Transverse colon (tissue), 4 donors: ENCODE measurements around the gene EPN2. TPM values are rescaled to one million over a fixed set of nuclear protein-coding genes. Genes with fewer than 3 reads are reported as not detected.
A peak's percentile ranks its signal among the peaks of the same experiment; 100 is the strongest.
"Not testable (repeated sequence)": the region's sequence is repeated elsewhere in the genome, so short reads cannot be mapped to it uniquely, and the experiment has no call there.

Source experiments
- DNase-seq: peaks from one replicate; pipeline ENCODE4 v3.0.0-alpha.2; 2019
- H3K27ac ChIP-seq, 4 donors: fragments of 200-600 bp; sonication (generic); 2 replicates each; pipeline ENCODE4 v1.5.1; 2016 to 2018; ENCODE audit warnings: inconsistent platforms in 4 of 4
- H3K27me3 ChIP-seq: fragments of 200-600 bp; sonication (generic); 2 replicates; pipeline ENCODE4 v1.5.1; 2017; ENCODE audit warnings: inconsistent platforms
- H3K36me3 ChIP-seq, 4 donors: fragments of 200-600 bp; sonication (generic); 2 replicates each; pipeline ENCODE4 v1.5.1; 2017 to 2019; ENCODE audit warnings: inconsistent platforms in 4 of 4
- H3K4me1 ChIP-seq, 4 donors: fragments of 200-600 bp; sonication (generic); 2 replicates each; pipeline ENCODE4 v1.5.1; 2017 to 2020; ENCODE audit warnings: inconsistent platforms in 4 of 4
- H3K4me3 ChIP-seq, 4 donors: fragments of 200-600 bp; sonication (generic); 1 replicate in 1 of 4; 2 replicates in 3 of 4; pipeline versions ENCODE4 v1.5.1 to v1.6.1; 2017 to 2019; ENCODE audit warnings: inconsistent platforms in 4 of 4
- H3K9me3 ChIP-seq, 2 donors: fragments of 200-600 bp; sonication (generic); 2 replicates each; pipeline ENCODE4 v1.5.1; 2017 to 2019; ENCODE audit warnings: inconsistent platforms in 2 of 2
- POLR2A ChIP-seq: fragments of 450-650 bp; IDR thresholded peaks from one replicate; pipeline ENCODE4 v1.6.1; 2016; ENCODE audit warnings: antibody characterized with exemption, mild to moderate bottlenecking, moderate library complexity
- POLR2AphosphoS5 ChIP-seq, 3 donors: sonication (generic); formaldehyde crosslinking; IDR thresholded peaks; one replicate each; pipeline ENCODE4 v1.6.1; 2016; ENCODE audit warnings: antibody characterized with exemption in 3 of 3
- WGBS, 2 donors: methylation state at CpG; one replicate each; pipeline ENCODE4 v1.1.5; 2018; ENCODE audit warnings: low coverage in 1 of 2; 5-methylcytosine and 5-hydroxymethylcytosine counted together
- in situ Hi-C, 4 donors: fragments of 200-750 bp; cut with MboI; loops; one replicate each; pipeline versions ENCODE4 v1.15.0 to v1.15.1; 2017; ENCODE audit warnings: low sequenced_read_pairs in 3 of 4, low pct_ligation_motif_present in 1 of 4, low pct_unique_long_range_greater_than_20kb in 1 of 4
- intact Hi-C: fragments of 100-400 bp; cut with DNase I; formaldehyde crosslinking; loops from one replicate; pipeline ENCODE4 v1.15.1; 2023; ENCODE audit warnings: low total_unique reads
- total RNA-seq, 4 donors: library from RNA; depleted of rRNA; stranded (reverse); fragments of >200 nt; gene quantifications; one replicate each; pipeline ENCODE4 v1.1.0, GENCODE V29; 2016

Gene EPN2
- total RNA-seq = 10 to 100 TPM; 30.4 to 98.7 (median 65.5) TPM

- peak within 1 kb of the TSS; percentile 67 to 99 (median 88) for H3K4me3 ChIP-seq
- peak within 1 kb of the TSS; percentile 88 to 96 (median 92) for H3K27ac ChIP-seq
- peak; percentile 74 for DNase-seq
- in situ Hi-C loops, H3K9me3 ChIP-seq, intact Hi-C loops, H3K36me3 ChIP-seq, H3K27me3 ChIP-seq: not testable (repeated sequence)
- peaks cover 0 to 19% (median 8%) of the 10 kb centered on the region in 4 donors for H3K4me1 ChIP-seq
- no CpG with 5 or more reads among the region's 31 CpGs for WGBS, 2 donors
These were observed at the start of gene EPN2 for GRCh38 chr17:19237139-19237388. EPN2 (plus strand) TSS chr17:19237366; CDS start chr17:19283120, 45,754 bp downstream.

DNA sequence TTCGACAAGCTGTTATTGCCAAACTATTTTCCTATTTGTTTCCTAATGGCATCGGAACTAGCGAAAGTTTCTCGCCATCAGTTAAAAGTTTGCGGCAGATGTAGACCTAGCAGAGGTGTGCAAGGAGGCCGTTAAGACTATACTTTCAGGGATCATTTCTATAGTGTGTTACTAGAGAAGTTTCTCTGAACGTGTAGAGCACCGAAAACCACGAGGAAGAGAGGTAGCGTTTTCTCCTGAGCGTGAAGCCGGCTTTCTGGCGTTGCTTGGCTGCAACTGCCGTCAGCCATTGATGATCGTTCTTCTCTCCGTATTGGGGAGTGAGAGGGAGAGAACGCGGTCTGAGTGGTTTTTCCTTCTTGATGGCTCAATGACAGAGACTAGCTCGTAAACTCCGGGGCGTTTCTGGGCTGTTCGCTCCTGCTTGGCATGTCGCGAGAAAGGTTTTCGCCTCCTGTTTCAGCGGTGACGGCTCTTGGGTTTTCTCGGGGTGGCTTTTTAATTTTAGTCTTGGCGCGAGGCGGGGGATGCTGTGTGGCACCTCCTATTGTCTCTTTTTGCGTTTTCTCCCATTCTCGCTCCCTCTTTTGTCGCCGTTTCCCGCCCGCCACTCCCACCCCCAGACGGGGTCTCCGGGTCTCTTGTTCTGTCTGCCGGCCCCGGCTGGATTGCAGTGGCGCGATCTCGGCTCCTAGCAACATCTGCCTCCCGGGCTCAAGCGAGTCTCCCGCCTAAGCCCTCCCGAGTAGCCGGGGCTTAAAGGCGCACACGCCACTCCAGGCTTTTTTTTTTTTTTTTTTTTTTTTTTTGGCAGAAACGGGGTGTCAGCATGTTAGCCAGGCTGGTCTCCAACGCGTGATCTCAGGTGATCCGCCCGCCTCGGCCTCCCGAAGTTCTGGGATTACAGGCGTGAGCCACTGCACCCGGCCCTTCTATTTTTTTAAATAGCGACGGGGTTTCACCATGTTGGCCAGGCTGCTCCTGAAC lies 49.0 kb upstream of the EPN2 start:
- DNase-seq, in situ Hi-C loops, H3K27me3 ChIP-seq, H3K4me3 ChIP-seq, H3K36me3 ChIP-seq, H3K9me3 ChIP-seq, H3K4me1 ChIP-seq, intact Hi-C loops: not testable (repeated sequence)
- WGBS, 2 donors = 2% methylated on average over 11 of the region's 62 CpGs; no CpG with 5 or more reads in 1 of the 2 donors
- peak overlapping the region in 2 of 4 donors; percentile 45 to 59 for H3K27ac ChIP-seq
- peak in 2 of 3 donors; percentile 96 to 99 for TF ChIP-seq POLR2AphosphoS5 (IDR thresholded peaks at IDR 0.05)

GRCh38 chr17:19188870-19189708 lies 48.1 kb upstream of the EPN2 start:
- DNase-seq, H3K9me3 ChIP-seq, H3K4me3 ChIP-seq, H3K27me3 ChIP-seq, in situ Hi-C loops, H3K4me1 ChIP-seq, intact Hi-C loops, H3K36me3 ChIP-seq, H3K27ac ChIP-seq: not testable (repeated sequence)
- peak; percentile 6 for TF ChIP-seq POLR2A
- no CpG with 5 or more reads among the region's 39 CpGs for WGBS, 2 donors

DNA sequence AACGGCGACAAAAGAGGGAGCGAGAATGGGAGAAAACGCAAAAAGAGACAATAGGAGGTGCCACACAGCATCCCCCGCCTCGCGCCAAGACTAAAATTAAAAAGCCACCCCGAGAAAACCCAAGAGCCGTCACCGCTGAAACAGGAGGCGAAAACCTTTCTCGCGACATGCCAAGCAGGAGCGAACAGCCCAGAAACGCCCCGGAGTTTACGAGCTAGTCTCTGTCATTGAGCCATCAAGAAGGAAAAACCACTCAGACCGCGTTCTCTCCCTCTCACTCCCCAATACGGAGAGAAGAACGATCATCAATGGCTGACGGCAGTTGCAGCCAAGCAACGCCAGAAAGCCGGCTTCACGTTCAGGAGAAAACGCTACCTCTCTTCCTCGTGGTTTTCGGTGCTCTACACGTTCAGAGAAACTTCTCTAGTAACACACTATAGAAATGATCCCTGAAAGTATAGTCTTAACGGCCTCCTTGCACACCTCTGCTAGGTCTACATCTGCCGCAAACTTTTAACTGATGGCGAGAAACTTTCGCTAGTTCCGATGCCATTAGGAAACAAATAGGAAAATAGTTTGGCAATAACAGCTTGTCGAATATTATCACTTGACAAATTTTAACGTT lies 47.3 kb upstream of the EPN2 start:
- WGBS, 2 donors = no CpG with 5 or more reads among the region's 36 CpGs

GRCh38 chr17:19196382-19197204 lies 40.6 kb upstream of the EPN2 start:
- H3K4me1 ChIP-seq, H3K27me3 ChIP-seq, DNase-seq, intact Hi-C loops, in situ Hi-C loops, H3K9me3 ChIP-seq, H3K36me3 ChIP-seq: not testable (repeated sequence)
- Histone ChIP-seq H3K27ac (peak overlapping the region in 1 of 4 donors; percentile 64), H3K4me3 (peak overlapping the region in 2 of 4 donors; percentile 22 to 34)
- 0% methylated on average over 7 of the region's 33 CpGs; no CpG with 5 or more reads in 1 of the 2 donors for WGBS, 2 donors

More for the DNA sequence above, 47.3 kb upstream of the EPN2 start:
- in situ Hi-C loops, H3K4me1 ChIP-seq, H3K27ac ChIP-seq, intact Hi-C loops, DNase-seq, H3K27me3 ChIP-seq, H3K4me3 ChIP-seq, H3K9me3 ChIP-seq, H3K36me3 ChIP-seq: not testable (repeated sequence)

DNA sequence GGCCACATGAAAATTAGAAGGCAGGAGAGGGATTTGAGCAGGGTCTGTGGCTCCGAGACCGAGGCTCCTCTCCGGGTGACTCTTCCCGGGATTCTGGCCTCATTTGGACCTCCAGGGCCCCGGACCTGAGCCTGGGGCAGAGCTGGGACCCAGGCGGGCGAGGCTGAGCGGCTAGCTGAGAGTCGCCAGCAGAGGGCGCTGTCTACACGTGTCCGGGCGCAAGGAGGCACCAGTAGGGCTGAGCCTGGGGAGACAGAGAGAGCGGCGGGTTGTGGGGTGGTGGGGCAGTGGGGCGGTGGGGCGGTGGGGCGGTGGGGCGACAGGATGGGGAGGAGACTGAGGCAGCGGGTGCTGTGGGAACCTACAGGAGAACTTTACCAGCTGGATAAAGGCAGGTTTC lies 34.7 kb upstream of the EPN2 start:
- H3K9me3 ChIP-seq, H3K4me1 ChIP-seq, H3K27me3 ChIP-seq, DNase-seq, intact Hi-C loops, in situ Hi-C loops, H3K27ac ChIP-seq, H3K4me3 ChIP-seq, H3K36me3 ChIP-seq: not testable (repeated sequence)
- WGBS, 2 donors = no CpG with 5 or more reads among the region's 20 CpGs

DNA sequence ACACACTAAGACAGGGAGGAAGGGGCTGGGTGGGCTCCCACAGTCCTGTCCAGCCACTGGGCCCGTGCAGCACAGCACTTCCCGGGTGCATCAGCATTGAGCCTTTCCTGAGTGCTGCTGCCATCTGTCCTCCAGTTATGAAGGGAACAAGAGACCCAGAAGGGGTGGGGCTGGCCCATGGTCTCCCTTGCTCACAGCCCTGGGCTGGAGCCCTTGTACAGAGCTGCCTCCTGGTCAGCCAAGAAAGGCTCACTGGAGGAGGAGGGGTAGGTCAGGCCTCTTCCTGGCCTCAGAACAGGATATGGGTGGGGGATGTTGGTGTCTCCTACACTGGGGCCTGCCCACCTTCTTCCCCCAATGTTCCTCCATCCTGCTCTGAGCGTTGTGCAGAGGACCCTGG lies 33.7 kb upstream of the EPN2 start:
- H3K36me3 ChIP-seq, in situ Hi-C loops, H3K27me3 ChIP-seq, H3K27ac ChIP-seq, DNase-seq, H3K4me1 ChIP-seq, intact Hi-C loops, H3K9me3 ChIP-seq, H3K4me3 ChIP-seq: not testable (repeated sequence)
- no CpG with 5 or more reads among the region's 3 CpGs for WGBS, 2 donors

GRCh38 chr17:19215074-19215860 lies 21.9 kb upstream of the EPN2 start:
- H3K27me3 ChIP-seq, H3K36me3 ChIP-seq, in situ Hi-C loops, H3K27ac ChIP-seq, H3K4me1 ChIP-seq, intact Hi-C loops, H3K4me3 ChIP-seq, DNase-seq, H3K9me3 ChIP-seq: not testable (repeated sequence)
- no CpG with 5 or more reads among the region's 67 CpGs for WGBS, 2 donors
